Small intestine (tissue), 7 donors: ENCODE measurements around the gene CCDC91. TPM values are rescaled to one million over a fixed set of nuclear protein-coding genes. Genes with fewer than 3 reads are reported as not detected.
"Not testable (repeated sequence)": the region's sequence is repeated elsewhere in the genome, so short reads cannot be mapped to it uniquely, and the experiment has no call there.

Experiments used
- DNase-seq, 2 donors: peaks; one replicate each; pipeline versions ENCODE4 v3.0.0 to v3.0.0-alpha.2; 2013
- FAIRE-seq: peaks from 2 replicates; lab custom pipeline; 2012; peaks lifted over from hg19 to GRCh38; lab: Jason Lieb, UNC
- H3K27ac ChIP-seq, 3 donors: one replicate each; pipeline ENCODE4 v1.5.1; 2013; ENCODE audit warnings: low read length in 2 of 3, mild to moderate bottlenecking in 2 of 3, control low read depth in 1 of 3, inconsistent platforms in 1 of 3, low read depth in 1 of 3, moderate library complexity in 1 of 3
- H3K27me3 ChIP-seq, 3 donors: one replicate each; pipeline ENCODE4 v1.6.1; 2013; ENCODE audit warnings: low read length in 3 of 3, inconsistent platforms in 1 of 3; ENCODE audit not compliant: control insufficient read depth in 3 of 3, insufficient read depth in 3 of 3
- H3K36me3 ChIP-seq, 3 donors: one replicate each; pipeline ENCODE4 v1.6.1; 2013; ENCODE audit warnings: low read length in 3 of 3, inconsistent platforms in 1 of 3, low read depth in 1 of 3, mild to moderate bottlenecking in 1 of 3, moderate library complexity in 1 of 3; ENCODE audit not compliant: control insufficient read depth in 3 of 3, insufficient read depth in 2 of 3
- H3K4me1 ChIP-seq, 3 donors: one replicate each; pipeline ENCODE4 v1.6.1; 2013; ENCODE audit warnings: low read length in 2 of 3, inconsistent platforms in 1 of 3, low read depth in 1 of 3, mild to moderate bottlenecking in 1 of 3, moderate library complexity in 1 of 3; ENCODE audit not compliant: control insufficient read depth in 3 of 3, insufficient read depth in 2 of 3
- H3K4me3 ChIP-seq, 3 donors: one replicate each; pipeline ENCODE4 v1.5.1; 2013; ENCODE audit warnings: low read length in 3 of 3, control low read depth in 1 of 3, inconsistent platforms in 1 of 3, low read depth in 1 of 3, mild to moderate bottlenecking in 1 of 3, moderate library complexity in 1 of 3
- H3K9me3 ChIP-seq, 2 donors: one replicate each; pipeline ENCODE4 v1.6.1; 2013; ENCODE audit warnings: low read depth in 1 of 2, low read length in 1 of 2; ENCODE audit not compliant: control insufficient read depth in 2 of 2, insufficient read depth in 1 of 2
- WGBS, 3 donors: extraction: QIAGEN DNeasy Blood & Tissue Kit; methylation state at CpG; one replicate each; pipeline ENCODE4 v1.1.7; 2013; 5-methylcytosine and 5-hydroxymethylcytosine counted together
- polyA plus RNA-seq, 4 donors: library from polyadenylated mRNA; stranded (reverse) in 3 of 4; unstranded in 1 of 4; fragments of 200-250 nt in 3 of 4; fragments of 120-200 nt in 1 of 4; gene quantifications; one replicate each; pipeline versions ENCODE4 v1.2.1 to v1.2.3, GENCODE V29; 2013
- donor health status: healthy with polysubstance abuse.
- donor health status: control.
- donor health status: control.
- donor health status: Bipolar disorder and iron deficiency.
- donor health status: healthy.

CCDC91 gene
- polyA plus RNA-seq, 4 donors: 12.5 to 20.2 (median 13.3) TPM

DNA sequence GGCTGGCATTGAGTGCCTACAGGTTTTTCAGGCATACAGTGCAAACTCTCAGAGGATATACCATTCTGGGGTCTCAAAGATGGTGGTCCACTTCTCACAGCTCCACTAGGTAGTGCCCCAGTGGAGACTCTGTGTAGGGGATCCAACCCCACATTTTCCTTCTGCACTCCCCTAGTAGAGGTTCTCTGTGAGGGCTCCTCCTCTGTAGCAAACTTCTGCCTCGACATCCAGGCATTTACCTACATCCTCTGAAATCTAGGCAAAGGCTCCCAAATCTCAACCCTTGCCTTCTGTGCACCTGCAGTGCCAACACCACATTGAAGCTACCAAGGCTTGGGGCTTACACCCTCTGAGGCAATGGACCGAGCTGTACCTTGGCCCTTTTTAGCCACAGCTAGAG, 179.2 kb downstream of the CCDC91 start:
- Histone ChIP-seq H3K36me3 (peaks cover 3 to 11% (median 7%) of the 10 kb centered on the region in 3 donors), H3K4me1 (no peaks in the 10 kb centered on the region), H3K4me3 (no peak overlapping the region), H3K27ac (no peak overlapping the region), H3K27me3 (no peaks in the 10 kb centered on the region), H3K9me3 (peaks cover 0 to 28% of the 10 kb centered on the region in 2 donors)
- WGBS, 3 donors: 96 to 98% (median 98%) methylated on average over 2 of the region's 2 CpGs
- DNase-seq (no peak), FAIRE-seq (no peak)

DNA sequence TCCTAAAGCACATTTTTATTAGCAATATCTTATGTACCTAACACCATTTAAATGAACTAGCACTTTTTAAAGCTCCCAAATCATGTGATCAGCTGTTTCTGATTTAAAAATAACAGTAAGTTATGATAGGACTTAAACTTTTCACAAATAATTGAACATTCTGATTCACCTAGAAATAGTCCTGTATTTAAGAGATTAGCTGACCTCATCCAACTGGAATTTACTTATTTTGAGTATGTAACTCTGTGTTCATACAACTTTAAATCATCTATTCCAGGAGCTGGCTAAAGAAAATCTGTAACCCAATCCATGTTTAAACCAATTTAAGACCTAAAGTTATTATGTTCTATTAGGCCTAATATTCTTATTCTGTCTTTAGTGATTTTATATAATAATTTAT, 184.3 kb downstream of the CCDC91 start:
- Histone ChIP-seq H3K9me3 (peaks cover 0 to 12% of the 10 kb centered on the region in 2 donors), H3K27me3 (no peaks in the 10 kb centered on the region), H3K36me3 (peaks cover 0 to 5% (median 2%) of the 10 kb centered on the region in 3 donors), H3K4me1 (no peaks in the 10 kb centered on the region), H3K4me3 (no peak overlapping the region), H3K27ac (no peak overlapping the region)
- FAIRE-seq: no peak
- no peak for DNase-seq

DNA sequence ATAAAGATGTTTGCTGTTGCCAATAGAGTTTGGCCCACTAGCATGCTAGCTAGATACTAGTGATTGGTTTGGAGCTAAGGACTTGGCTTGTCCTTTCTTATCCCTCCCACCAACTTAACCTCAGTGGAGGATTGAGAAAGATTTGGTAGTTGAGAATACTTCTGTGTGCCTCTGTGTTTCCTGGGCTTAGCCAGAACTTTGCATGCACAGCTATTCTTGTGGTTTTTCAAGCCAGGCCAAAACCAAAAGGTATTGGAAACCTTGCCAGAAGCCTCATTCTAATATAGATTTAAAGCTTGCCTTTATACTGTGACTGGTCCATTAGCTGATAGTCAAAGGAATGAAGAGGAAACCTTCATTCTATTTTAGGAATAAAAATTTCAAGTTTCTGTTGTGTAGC, 188.5 kb downstream of the CCDC91 start:
- Histone ChIP-seq H3K4me3 (no peak overlapping the region), H3K36me3 (no peaks in the 10 kb centered on the region), H3K27me3 (no peaks in the 10 kb centered on the region), H3K4me1 (no peaks in the 10 kb centered on the region), H3K27ac (no peak overlapping the region), H3K9me3 (no peaks in the 10 kb centered on the region)
- FAIRE-seq (no peak), DNase-seq (no peak)

DNA sequence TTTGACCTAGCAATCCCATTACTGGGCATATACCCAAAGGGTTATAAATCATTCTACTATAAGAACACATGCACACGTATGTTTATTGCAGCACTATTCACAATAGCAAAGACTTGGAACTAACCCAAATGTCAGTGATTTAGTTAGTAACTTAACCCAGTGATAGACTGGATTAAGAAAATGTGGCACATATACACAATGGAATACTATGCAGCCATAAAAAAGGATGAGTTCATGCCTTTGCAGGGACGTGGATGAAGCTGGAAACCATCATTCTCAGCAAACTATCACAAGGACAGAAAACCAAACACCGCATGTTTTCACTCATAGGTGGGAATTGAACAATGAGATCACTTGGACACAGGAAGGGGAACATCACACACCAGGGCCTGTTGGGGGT, 189.5 kb downstream of the CCDC91 start:
- H3K9me3 ChIP-seq, H3K4me3 ChIP-seq, DNase-seq, H3K27ac ChIP-seq, H3K36me3 ChIP-seq, FAIRE-seq, H3K4me1 ChIP-seq, H3K27me3 ChIP-seq: not testable (repeated sequence)
- 55 to 81% (median 68%) methylated on average over 3 of the region's 3 CpGs for WGBS, 3 donors

DNA sequence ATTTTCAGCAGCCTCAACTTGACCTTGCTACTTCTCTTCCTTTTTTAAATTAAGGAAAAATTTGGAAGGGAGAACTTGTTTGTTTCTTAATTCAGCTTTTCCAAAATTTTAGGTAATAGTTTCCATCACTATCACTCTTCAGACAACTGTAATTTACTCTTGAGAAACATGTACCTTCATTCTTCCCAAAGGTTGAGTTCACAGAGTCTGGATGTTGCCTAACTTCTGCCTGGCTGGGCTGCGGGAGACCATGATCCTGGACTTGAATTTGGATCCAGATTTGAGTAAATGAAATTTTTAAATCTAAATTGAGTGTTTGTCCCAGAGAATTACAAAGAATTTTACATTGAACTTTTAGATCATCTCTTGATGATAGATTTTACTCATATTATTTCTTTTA, 193.1 kb downstream of the CCDC91 start:
- Histone ChIP-seq H3K4me1 (no peaks in the 10 kb centered on the region), H3K36me3 (no peaks in the 10 kb centered on the region), H3K9me3 (no peaks in the 10 kb centered on the region), H3K4me3 (no peak overlapping the region), H3K27me3 (no peaks in the 10 kb centered on the region), H3K27ac (no peak overlapping the region)
- no peak for FAIRE-seq
- DNase-seq: no peak
- WGBS, 3 donors: 97 to 99% (median 97%) methylated on average over 1 of the region's 1 CpG

DNA sequence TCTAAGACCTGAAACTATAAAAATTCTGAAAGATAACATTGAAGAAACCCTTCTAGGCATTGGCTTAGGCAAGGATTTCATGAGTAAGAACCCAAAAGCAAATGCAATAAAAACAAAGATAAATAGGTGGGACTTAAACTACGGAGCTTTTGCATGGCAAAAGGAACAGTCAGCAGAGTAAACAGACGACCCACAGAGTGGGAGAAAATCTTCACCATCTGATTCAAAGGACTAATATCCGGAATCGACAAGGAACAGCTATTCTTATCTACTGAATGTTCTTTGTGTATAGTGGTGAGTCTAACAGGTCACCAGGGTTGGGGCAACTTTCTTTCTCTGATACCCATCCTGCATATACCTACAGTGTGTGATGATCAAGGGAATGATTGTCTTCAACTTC, 198.6 kb downstream of the CCDC91 start:
- DNase-seq (no peak), FAIRE-seq (no peak)
- H3K4me3 ChIP-seq: no peak overlapping the region
- no peaks in the 10 kb centered on the region for H3K27me3 ChIP-seq
- WGBS, 3 donors: 81 to 89% (median 88%) methylated on average over 4 of the region's 4 CpGs
- no peaks in the 10 kb centered on the region for H3K36me3 ChIP-seq
- H3K27ac ChIP-seq: no peak overlapping the region
- no peaks in the 10 kb centered on the region for H3K4me1 ChIP-seq
- H3K9me3 ChIP-seq: no peaks in the 10 kb centered on the region

DNA sequence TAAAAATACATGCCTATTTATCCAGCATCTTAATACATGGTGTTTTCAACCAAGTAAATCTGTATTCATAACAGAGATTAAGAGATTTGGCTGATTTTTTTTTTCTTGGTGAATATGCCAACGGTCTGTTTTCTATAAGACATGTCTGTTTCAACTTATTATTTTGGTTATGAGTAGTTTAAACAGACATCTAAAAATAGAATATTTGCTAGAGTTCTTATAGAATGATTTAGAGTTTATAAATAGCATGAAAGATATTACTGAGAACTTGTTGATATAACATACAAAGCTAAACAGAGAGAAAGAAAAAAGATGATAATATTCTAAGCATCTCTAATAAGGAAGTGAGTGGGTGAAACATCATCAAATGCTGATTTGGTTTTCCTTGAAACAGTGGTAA, 199.9 kb downstream of the CCDC91 start:
- no peaks in the 10 kb centered on the region for H3K9me3 ChIP-seq
- peak; percentile 39 for FAIRE-seq
- no peak for DNase-seq
- H3K27me3 ChIP-seq: no peaks in the 10 kb centered on the region
- H3K4me1 ChIP-seq: no peaks in the 10 kb centered on the region
- WGBS, 3 donors: 59 to 82% (median 80%) methylated on average over 1 of the region's 1 CpG
- H3K36me3 ChIP-seq: no peaks in the 10 kb centered on the region
- no peak overlapping the region for H3K27ac ChIP-seq
- no peak overlapping the region for H3K4me3 ChIP-seq

DNA sequence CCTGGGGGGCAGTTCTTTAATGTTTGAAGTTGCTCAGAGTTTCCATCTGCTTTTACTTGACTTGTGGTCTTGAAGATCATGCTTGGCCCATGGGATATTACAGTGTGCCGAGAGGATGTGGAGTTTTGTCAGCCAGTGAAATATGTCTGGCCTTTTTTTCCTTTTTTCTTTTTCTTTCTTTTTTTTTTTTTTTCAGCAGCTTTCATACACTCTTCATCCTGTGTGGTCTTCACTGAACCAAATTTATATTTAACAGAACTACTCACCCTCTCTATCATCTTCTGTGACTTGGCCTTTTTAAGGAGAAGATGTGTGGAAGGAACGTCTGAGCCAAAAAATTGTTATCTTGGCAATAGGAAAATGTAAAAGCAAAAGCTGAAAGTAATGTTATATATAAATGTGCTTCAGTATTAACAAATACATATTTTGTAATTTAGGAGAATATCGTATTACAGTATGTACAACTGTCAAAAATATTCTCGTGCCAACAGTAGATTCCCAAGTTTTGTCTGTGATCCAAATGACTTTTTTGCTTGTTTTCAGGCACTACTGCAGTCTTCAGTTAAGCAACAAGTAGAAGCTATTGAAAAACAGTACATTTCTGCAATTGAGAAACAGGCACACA, 200.6 kb downstream of the CCDC91 start:
- Histone ChIP-seq H3K27me3 (no peaks in the 10 kb centered on the region), H3K4me1 (no peaks in the 10 kb centered on the region), H3K27ac (no peak overlapping the region), H3K36me3 (no peaks in the 10 kb centered on the region), H3K9me3 (no peaks in the 10 kb centered on the region), H3K4me3 (no peak overlapping the region)
- DNase-seq (no peak), FAIRE-seq (no peak)
- 71 to 94% (median 81%) methylated on average over 4 of the region's 4 CpGs for WGBS, 3 donors

DNA sequence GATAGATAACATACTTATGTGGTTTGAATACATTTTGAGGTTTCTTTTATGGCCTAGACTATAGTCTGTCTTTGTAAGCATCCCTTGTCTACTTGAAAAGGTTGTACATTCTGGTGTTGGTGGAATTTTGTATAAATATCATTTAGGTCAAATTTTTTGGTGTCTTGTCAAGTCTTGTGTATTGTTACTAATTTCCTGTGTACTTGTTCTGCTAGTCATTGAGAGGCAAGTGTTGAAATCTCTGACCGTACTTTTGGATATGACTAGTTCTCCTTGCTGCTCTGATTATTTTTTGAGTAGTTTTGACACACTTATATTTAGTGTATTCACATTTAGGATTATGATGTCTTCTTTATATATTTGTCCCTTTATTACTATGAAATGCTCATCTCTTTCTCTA, 219.6 kb downstream of the CCDC91 start:
- DNase-seq (no peak), FAIRE-seq (no peak)
- no peaks in the 10 kb centered on the region for H3K27me3 ChIP-seq
- H3K9me3 ChIP-seq: no peaks in the 10 kb centered on the region
- H3K4me1 ChIP-seq: no peaks in the 10 kb centered on the region
- WGBS, 3 donors: 86 to 96% (median 88%) methylated on average over 1 of the region's 1 CpG
- H3K27ac ChIP-seq: no peak overlapping the region
- H3K36me3 ChIP-seq: peaks cover 0 to 2% (median 0%) of the 10 kb centered on the region in 3 donors
- no peak overlapping the region for H3K4me3 ChIP-seq
